Midbrain (tissue), 1 donor: Measurements from ENCODE around the gene TPO.
"Not testable (repeated sequence)": the region's sequence is repeated elsewhere in the genome, so short reads cannot be mapped to it uniquely, and the experiment has no call there.

Experiments used
- DNase-seq: peaks from one replicate; lab custom pipeline; 2025; lab: John Stamatoyannopoulos, UW

The TPO gene

DNA sequence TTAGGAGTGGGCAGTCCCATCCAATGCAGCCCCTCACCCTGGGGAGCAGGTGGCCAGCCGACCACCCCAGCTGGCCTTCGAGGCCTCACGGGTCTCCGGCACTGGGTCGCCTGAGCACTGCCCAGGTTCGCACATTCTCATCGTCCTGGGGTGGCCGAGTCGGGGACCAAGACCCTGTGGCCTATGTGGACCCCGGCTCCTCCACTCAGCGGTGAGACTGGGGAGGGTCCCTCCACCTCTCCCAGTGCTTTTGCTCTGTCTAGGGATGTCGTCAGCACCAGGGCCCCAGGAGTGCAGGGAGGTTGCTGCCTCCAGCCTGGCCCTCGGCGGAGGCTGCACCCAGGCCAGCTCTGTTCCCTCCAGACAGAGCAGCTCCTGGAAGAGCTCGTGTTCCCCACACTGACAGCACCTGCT, 89.6 kb downstream of the TPO start:
- DNase-seq = no peak

DNA sequence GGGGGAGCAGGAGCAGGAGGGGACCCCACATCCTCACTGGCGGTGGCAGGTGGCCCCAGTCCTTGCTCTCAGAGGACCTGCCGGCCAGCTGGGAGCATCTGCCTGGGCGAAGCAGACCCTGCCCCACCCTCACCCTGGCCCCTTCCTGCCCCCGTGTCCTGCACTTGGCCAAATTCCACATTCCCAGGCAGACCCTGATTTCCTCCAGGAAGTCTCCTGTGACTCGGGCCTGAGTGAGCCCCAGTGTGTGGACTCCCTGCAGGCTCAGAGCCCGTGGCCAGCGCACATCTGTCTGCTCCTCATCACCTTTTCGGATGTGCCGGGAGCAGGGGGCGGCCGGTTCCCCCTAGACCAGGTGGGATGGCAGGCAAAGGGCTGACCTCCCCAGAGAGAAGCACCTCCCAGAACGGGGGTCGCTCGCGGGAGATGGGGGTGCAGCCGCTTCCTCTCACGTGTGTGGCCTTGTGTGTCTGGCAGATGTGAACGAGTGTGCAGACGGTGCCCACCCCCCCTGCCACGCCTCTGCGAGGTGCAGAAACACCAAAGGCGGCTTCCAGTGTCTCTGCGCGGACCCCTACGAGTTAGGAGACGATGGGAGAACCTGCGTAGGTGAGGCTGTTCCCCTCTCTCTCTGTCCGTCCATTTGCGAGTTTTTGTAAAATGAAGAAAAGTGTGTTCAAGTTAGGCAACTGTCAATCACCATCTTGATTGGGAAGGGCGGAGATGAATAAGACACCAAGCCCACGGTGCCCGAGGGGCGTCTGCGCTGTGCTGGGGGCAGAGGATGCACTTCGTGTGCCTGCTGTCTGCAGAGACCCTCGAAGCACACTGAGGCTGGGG, 90.4 kb downstream of the TPO start:
- no peak for DNase-seq

DNA sequence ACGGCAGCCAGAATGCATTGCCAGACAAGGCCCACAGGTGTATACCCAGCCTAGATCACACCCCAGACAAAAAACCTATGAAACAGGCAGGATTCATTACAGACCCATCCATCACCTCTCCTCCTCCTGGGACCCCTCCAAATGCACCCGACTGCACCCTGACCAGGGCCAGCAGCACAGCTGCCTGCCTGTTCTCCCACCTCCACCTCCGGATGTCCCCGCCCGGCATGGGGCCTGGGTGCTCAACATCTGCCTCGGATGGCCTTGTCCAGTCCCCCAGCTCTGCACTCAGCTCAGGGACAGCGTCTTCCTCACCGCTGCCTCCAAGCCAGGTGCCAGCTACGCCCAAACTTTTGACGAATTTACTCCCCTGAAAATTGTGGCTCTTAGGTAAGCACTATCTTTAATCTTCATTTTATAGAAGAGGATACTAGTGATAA, 91.1 kb downstream of the TPO start:
- DNase-seq = no peak

DNA sequence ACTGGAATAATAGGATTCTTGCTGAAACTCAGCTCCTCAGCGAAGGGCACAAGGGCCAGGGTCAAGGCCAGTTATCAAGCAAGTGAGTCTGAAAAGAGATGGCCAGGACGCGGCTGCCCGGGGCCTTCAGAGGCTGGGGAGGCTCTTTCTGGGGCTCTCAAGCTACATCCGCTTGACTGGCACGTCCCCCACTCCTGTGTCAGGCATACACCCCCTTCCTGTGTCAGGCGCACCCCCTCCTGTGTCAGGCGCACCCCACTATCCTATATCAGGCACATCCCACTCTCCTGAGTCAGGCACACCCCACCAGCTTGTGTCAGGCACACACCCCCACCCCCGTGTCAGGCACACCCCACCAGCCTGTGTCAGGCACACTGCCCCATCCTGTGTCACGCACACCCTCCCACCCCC, 91.8 kb downstream of the TPO start:
- no peak for DNase-seq

DNA sequence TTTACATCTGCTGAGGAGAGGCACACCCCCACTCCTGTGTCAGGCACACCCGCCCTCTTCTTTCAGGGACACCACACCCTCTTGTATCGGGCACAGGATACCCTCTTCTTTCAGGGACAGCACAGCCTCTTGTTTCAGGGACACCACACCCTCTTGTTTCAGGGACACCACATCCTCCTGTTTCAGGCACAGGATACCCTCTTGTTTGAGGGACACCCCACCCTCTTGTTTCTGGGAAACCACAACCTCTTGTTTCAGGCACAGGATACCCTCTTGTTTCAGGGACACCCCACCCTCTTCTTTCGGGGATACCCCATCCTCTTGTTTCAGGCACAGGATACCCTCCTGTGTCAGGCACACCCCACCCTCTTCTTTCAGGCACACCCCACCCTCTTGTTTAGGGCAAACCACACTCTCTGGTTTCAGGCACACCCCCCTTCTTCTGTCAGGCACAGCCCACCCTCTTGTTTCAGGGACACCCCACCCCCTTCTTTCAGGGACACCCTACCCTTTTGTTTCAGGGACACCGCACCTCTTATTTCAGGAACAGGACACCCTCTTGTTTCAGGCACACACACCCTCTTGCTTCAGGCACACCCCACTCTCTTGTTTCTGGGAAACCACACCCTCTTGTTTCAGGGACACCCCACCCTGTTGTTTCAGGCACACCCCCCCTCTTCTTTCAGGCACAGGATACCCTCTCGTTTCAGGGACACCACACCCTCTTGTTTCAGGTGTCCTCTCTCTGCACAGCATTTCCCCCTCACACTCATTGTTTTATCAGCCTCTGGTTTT, 96.2 kb downstream of the TPO start:
- no peak for DNase-seq

DNA sequence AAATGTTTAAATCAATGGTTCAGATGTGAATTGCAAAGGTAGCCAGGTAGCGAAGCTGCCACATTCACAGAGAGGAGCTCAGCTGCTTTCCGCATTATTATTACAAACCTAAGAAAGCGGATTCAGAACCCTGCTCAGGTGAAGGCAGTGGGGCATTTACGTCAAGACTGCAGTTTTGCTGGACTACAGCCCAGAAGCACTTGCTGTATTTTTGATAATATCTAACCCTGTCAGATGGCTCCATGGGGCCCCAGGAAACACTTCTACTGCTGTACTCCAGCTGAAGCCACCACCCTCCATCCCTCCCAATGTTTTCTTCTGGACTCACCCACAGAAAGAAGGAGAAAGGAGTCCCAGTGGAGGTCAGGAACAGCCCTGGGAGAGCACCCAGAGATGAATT, 96.9 kb downstream of the TPO start:
- DNase-seq = no peak

DNA sequence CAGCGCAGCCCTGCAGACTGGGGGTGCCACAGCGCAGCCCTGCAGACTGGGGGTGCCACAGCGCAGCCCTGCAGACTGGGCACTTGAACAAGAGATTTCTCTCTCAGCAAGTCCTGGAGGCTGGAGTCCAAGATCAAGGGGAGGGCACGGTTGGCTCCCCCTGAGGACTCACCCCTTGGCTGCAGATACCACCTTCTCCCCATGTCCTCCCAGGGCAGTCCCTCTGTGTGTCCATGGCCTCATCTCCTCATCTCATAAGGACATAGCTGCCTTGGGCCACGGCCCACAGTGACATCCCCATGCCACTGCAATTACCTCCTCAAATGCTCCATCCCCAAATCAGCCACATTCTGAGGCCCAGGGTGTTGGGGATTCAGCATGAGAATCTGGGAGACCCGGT, 98.2 kb downstream of the TPO start:
- no peak for DNase-seq

DNA sequence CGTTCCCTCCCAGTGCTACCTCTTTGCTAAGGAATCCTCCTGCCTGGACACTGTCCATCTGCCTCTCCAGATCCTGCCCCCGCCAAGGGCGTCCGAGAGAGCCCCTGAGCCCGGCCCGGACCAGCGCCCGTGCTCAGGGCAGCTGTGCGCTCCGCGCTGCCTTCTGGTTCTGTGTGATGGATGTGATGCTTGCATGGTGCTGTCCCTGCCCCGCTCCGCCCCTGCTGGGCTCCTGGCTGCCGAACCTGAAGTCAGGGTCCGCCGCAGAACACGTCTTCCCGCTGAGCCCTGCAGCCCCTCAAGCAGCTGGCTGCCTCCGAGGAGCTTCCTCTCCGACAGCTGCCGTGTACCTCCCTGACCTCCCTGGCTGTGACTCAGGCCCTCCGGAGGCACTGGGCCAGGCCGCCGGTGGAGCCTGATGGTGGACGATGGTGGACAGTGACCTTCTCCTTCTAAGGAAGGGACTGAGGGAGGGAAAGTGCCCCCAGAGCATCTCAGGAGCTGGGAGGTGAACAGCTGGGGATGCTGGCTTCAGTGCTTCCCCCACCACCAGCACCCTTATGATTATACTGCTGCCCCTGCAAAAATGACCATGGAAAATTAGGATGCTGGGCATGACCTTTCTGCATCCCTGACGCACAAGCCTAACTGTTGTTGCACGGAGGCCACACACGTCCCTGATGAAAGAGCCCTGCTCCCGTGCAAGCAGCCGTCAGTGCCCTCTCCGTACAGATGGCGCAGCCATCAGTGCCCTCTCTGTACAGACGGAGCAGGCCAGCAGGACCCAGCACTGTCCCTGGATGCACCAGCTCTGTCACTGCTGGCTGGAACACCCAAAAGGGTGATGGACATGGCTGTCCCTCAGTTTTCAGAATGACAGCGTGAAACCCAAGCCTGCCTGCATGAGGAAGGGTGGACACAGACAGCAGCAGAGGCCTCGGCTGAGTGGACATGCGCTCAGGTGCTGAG, 99.3 kb downstream of the TPO start:
- no peak for DNase-seq

DNA sequence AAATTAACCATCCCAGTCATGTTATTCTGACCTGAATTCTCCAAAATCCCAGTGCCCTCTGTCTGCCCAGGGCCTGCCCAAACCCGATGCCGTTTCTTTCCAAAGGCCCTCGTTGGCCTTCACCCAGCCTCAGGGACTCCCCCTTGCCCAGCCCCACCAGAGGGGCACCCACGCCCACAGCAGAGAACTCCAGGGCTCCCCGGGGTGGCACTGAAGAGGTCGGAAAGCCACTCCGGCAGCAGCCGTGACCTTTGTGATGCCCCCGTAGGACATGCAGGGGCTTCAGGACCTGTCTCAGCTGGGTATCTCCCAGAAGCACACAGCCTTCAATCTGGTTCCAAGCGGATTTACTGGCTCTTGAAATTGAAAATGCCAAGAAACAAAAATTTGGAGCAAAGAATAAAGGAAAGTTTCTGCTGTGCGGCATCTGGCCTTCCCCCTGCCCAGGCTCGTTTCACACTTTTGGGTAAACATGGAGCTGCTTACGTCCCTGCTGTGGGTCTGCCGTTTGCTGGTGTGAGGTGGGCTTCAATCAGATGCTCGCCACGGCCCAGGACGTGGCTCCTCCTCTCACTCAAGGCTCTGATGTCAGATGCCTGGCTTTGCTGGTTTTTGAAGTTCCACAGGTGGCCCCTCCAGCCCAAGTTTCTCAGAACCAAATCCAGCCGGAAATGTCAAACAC, 101.3 kb downstream of the TPO start:
- no peak for DNase-seq

DNA sequence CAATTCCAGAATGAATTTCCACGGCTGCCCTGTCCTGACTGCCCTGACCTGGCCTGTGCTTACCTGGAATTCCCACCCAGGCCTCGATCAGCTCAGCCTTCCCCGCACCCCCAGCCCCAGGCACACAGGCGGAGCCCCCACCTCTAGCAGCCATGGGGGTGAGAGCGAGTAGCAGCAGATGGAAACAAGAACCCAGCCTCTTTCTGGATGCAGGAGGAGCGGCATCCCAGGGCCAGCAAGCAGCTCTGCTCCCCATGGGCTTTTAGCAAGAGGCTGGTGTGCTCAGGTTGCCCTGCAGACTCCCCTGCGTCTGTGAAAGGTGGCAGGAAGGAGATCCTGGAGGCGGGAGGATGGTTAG, 101.8 kb downstream of the TPO start:
- no peak for DNase-seq

DNA sequence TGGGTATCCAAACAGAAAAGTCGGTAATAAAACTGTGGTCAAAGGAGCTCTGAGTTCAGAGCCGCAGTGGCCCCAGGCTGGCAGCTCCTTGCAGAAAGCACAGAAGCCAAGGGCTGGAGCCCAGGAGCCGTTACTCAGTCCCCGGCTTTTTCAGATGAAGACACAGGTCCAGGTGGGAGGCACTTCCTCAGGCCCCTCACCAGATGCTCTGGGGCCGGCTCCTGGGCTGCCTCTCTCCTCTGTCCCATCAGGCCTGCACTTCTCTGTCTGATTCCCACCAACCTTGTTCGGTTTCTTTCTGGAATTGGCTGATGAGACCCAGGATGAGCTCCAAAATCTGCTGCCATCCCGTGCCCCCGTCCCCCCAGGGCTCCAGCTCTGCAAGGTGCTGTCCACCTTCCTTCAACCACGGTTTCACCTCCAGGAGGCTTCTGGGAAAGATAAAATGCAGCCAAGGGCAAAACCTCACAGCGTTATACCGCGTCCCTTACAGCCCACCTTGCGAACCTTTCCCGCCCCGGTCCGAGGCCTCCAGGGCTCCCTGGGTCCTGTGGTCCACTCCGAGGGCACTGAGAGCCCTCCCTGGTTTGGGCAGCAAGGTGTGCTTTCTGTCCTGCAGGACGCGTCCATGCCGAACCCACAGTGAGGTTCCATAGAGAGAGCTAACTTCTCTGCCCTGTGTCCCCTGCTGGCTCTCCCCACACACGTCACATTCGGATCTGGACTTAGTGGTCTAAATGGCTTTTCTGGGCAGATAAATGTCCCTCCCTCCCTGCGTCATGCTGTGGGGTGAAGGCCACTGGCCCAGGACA, 102.9 kb downstream of the TPO start:
- DNase-seq = no peak

DNA sequence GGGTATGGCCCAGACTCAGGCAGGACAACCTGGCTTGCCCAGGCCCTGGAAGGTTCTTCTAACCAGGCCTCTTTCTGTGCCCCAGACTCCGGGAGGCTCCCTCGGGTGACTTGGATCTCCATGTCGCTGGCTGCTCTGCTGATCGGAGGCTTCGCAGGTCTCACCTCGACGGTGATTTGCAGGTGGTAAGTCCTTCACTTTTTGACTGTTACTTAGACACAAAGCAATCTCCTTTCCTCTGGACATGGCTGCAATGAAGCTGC, 103.5 kb downstream of the TPO start:
- no peak for DNase-seq

DNA sequence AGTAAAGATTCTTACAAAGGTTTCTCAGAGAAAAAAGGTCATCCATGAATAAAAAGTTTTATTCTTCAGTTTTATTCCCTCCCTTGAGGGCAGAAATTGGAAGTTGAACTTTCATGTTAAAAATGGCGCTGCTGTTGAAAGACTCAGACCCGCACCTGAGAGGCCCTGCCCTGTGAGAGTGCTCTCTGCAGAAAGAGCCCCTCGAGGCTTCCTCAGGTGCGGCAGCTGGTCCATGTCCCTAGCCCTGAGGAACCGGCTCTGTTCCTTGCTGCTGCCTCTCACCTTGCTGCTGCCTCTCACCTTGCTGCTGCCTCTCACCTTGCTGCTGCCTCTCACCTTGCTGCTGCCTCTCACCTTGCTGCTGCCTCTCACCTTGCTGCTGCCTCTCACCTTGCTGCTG, 104.0 kb downstream of the TPO start:
- not testable (repeated sequence) for DNase-seq

DNA sequence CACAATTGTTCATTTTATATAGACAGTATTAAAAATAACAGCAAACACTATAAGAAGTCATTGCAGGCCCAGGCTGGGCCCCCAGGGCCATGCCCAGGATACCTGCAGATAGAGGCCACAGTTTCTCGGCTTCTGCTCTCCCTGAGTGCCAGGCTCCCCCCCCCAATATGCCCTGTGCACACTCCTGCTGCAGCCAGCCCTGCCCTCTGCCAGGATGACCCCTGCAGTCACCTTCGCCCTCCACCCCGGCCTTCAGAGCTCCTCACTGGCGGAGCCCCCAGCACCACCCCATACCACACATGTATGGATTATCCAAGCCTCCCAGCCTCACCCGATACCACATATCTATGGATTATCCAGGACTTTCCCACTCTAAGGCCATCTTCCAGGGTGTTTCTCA, 104.5 kb downstream of the TPO start:
- no peak for DNase-seq

DNA sequence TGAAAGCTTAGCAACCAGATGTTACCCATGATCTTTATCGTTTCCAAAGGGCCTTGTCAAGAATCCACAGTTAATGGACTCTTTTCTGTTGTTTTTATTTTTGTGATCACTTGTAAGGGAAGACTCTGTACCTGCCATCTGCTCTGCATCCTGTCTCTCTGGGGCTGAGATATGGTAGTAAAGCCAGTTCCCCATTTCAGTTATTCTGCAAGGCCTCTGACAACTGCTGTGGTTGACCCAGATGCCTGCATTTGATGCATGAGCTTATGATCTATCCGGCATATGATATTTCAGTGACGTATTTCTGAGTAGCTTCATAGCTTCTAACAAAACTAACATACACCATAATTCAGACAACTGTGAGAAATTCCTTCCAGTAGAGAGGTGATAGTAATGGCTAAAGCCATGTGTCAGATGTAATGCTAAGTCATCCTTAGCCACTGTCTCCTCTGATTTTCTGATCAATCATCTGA, 105.1 kb downstream of the TPO start:
- DNase-seq = no peak

DNA sequence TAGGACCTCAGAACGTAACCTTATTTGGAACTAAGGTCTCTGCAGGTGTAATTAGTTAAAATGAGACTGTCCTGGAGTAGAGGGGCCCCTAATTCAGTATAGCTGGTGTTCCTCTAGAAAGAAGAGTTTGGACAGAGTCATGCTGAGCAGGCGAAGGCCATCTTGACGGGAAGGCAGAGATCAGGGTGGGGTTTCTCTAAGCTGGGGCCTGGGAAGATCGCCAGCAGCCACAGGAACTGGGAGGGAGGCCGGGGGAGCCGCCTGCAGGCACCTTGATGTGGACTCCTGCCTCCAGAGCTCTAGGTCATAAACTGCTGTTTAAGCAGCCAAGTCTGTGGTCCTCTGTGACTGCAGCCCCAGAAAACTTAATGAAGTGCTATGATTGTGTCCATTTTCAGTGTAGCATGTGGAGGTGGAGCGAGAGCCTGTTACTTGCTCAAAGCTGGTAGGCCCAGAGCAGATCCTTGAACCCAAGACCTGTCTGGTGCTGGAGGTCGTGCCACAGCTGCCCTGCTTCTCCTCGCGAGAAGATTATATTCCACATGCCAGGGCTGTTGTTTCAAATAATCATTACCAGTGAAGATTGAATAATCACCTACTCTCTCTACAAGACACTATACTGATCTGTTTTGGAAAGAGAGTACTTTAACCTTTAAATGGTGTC, 105.7 kb downstream of the TPO start:
- no peak for DNase-seq

DNA sequence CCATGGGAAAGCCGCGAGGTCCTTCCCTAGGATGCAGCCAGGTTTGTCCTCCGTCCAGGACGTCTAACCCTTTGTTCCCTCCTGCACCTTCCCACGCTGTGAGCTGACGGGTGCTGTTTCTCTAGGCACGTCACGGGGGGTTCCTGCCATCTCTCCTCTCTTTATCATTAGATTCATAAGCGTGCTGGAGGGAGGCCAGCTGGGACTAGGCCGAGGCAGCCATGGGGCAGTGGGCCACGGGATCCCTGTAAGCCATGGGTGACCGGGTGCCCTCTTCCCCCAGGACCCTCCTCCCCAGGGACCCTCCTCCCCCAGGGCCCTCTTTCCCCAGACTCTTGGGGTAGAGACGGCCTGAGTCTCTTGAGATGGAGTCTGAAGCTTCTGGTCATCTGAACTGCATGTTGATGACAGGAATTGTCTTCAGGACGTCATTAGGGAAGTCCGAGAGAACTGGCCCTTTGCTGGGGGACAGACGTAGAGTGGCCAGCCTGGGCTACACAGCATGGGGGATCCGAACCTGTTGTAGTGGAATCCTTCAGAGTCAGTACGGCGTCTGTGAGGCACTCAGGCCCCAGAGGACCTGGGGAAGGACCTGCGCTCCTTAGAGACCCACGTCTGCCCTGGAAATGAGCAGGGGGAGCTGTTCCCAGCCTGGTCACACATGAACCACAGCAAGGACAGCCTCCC, 108.1 kb downstream of the TPO start:
- DNase-seq = no peak

DNA sequence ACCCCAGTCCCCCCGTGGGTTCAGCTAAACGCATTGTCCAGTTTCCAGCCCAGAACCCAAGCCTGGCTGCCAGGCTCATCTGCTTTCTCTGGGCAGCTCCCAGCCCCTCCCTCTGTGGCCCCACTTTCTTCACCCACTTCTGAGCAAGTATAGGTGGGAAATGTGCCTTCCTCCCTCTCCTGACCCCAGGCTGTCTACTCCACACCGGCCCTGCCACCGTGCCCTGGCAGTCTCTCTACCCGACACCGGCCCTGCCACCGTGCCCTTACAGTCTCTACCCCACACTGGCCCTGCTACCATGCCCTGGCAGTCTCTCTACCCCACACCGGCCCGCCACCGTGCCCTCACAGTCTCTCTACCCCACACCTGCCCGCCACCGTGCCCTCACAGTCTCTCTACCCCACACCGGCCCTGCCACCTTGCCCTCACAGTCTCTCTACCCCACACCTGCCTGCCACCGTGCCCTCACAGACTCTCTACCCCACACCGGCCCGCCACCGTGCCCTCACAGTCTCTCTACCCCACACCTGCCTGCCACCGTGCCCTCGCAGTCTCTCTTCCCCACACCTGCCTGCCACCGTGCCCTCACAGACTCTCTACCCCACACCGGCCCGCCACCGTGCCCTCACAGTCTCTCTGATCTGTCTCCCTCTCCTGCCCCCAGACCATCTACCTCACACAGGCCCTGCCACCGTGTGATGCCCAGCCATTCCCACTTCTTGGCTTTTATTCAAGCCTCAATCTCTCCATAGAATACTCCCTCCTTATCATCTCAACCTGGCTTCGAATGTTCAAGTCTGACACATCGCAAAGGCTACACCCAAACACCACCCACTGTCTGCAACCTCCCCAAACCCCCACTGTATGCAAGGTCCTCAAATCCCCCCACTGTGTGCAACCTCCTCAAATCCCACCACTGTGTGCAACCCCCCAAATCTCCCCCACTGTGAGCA, 108.9 kb downstream of the TPO start:
- no peak for DNase-seq
